ENCODE data around the gene OPCML.

The OPCML gene

GRCh38 chr11:132686886-132687285, 845.4 kb downstream of the OPCML start:
- no peak for DNase-seq

DNA sequence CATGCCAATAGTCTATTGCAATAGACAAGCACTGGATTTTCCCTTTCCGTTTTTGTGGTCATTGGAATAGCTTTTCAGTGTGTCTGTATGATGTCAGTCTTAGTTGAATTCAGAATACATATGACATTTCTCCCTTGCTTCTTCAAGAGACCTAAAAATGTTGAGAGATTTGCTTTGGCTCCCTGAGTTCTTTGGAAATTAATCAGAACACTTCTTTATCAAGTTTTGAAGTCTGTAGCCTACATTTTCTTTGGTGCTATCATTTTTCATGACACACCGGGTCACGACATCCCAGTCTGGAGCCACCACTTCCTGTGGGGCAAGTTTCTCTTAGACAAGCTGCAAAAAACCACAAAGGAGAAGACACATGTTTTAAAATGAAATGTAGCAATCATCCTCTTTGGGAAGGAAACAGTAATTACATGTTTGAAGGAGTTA, 847.1 kb downstream of the OPCML start:
- no peak for DNase-seq

- DNase-seq, result no peak
Observed at GRCh38 chr11:132683602-132684001, 848.7 kb downstream of the OPCML start.

- no peak for DNase-seq
Observed at GRCh38 chr11:132681971-132682370, 850.3 kb downstream of the OPCML start.

GRCh38 chr11:132680584-132680983, 851.7 kb downstream of the OPCML start:
- DNase-seq, result no peak

DNA sequence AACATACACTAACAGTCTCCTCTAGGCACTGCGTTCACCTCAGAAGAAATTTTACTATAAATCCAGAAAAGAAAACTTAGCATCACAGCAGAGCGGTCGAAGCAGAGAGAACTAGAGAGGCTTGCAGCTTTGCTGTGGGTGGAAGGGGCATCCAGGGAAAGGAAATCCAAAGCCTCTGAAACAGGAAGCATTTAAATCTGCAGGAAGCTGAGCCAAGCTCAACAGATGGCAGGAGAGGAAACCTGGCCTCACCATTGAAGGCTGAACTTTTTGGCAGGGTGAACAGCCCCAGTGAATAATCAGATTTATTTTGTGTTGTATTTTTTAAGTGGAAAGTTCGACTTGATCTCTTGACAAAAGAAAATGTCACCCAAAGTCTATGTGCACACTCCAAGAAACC, 858.1 kb downstream of the OPCML start:
- DNase-seq, result no peak

DNA sequence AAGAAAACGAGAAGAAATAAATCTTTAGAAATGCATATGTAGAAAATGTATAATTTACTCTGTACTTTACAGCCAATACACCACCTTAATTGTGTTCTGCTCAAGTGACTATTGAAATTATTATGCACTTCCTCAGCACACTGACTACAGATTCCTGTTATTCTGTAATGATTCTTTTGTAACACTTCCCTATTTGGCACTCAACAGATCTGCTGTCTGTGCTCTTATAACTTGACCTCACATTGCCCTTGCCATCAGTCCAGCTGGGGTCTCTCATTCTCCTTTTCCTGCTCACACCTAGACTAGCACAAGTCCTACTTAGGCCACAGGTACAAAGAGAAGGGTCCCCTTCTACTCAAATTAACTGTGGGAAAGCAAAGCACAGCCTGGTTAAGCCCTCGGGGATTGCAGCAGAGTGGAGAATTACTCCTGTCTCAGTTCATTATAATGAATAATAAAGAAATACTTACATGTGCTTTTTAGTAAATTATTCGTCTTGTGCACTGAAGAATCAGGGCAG, 860.4 kb downstream of the OPCML start:
- DNase-seq, result no peak

- no peak for DNase-seq
Observed at GRCh38 chr11:132670921-132671675, 861.2 kb downstream of the OPCML start.

GRCh38 chr11:132669949-132670348, 862.4 kb downstream of the OPCML start:
- DNase-seq, result no peak

DNA sequence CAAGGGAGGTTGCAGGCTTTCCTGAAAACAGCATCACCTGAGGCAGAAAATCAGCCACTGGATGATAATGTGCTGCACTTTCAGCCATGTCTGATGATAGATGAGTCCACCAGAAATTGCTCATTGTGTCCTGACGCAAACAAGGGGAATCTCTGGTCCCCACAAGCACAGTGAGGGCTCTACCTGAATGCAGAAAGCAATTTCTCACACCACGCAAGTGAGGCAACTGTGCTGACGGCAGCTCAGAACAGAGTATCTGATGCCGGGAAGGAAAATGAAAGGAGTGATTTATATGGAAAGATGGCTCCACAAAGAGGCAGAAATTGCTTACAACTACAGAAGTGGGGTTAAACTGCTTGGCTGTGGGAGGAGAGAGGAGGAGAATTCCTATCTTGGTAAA, 867.1 kb downstream of the OPCML start:
- no peak for DNase-seq

GRCh38 chr11:132658696-132659095, 873.6 kb downstream of the OPCML start:
- DNase-seq, result no peak

DNA sequence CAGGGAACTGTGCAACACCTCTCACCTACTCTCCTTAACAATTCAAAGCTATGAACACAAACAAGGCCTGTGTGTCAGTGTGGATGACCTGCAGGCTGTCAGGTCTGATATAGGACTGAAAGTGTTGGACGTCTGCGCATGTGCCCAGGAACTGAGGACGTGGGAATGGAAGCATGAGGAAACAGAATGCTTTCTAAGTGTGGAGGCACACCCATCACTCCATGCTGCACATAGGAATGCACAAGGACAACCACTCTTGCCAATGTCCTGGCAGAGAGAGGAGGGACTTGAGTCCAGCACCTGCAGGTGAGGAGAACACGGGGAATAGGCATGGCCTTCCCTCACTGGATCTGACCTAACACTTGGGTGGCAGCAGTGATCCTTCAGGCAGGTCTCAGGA, 874.3 kb downstream of the OPCML start:
- no peak for DNase-seq

GRCh38 chr11:132655187-132655855, 877.0 kb downstream of the OPCML start:
- DNase-seq, result no peak

DNA sequence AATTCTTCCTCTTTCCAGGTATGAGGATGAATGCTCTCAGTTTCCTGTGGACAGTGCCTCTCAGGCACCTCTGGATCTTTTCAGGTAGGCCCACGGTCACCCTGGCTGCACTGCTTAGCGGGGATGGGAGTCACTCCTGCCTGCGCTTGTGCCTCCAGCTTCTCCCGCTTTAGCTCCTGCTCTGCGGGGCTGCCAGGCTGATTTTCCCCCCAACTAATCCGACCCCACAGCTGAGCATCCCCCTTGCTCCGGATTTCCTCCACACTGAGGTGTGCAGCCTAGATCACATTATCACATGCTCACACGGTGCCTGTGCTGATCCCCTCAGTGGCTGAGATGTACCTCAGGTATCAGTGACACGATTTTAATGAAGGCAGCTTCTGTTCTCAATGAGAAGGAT, 879.1 kb downstream of the OPCML start:
- no peak for DNase-seq

GRCh38 chr11:132650969-132651720, 881.2 kb downstream of the OPCML start:
- no peak for DNase-seq

- no peak for DNase-seq
Observed at GRCh38 chr11:132649277-132649676, 883.0 kb downstream of the OPCML start.

GRCh38 chr11:132648851-132649250, 883.5 kb downstream of the OPCML start:
- no peak for DNase-seq

DNA sequence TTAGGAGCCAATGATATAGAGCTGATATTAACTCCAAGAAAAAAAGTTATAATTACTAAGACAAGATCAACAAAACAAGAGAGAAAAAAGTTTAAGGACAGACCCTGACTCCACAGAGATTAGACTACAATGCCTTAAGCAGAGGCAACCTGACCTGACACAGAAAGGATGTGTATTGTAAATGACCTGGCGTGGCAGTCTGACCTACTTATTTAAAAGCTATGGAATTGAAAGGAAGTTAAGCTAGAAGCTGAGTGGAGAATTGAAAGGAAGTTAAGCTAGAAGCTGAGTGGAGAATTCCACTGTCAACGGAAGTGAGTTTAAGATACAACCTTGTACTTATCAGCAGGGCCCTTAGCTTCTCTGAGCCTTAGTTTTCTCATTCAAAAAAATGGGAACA, 885.4 kb downstream of the OPCML start:
- DNase-seq, result no peak

DNA sequence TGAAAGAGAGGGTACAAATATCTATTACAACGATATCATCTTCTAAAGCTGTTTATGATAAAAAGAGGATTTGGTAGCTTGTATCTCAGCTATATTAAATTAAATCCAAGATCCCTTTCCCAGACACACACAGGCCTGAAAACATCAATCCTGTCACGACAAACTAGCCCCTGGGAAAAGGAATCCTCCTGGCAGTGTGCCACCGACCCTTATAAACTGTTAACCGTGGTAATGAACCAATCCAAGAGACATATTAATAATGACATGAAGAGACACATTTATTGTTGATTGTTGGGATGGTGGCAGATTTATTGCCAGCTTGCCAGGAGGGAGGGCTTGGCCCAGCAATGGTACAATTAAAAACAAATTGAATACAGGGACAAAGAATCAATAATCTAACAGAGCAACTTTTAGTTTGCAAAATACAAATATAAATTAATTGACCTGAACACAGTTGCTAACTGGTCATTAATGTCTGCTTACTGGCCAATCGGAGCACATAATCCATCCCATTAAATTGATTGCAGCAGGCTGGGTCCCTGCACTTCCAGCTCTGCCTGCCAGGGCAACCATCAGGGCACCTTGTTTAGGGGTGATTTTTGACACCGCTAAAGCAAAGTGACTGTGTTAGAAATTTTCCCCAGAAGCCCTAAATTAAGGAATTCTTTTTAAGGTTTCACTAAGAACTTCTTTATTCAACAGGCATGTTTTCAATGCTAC, 887.6 kb downstream of the OPCML start:
- no peak for DNase-seq

DNA sequence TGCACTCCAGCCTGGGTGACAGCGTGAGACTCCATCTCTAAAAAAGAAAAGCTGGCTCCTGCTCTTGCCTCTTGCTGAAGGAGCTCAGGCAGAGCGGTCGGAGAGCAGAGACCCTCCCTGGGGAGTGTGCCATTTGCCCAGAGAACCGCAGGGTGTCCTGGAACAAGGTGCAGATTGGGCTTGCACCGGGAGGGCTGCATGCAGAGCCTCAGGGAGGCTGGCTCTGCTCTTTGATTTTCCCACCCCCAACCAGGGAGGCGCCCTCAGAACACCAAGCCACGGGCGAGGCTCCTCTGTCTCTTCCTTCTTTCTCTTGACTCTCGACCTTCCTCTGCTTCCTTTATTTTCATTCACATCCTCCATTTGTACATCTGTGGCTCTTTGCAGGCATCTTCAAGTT, 889.1 kb downstream of the OPCML start:
- DNase-seq, result no peak

DNA sequence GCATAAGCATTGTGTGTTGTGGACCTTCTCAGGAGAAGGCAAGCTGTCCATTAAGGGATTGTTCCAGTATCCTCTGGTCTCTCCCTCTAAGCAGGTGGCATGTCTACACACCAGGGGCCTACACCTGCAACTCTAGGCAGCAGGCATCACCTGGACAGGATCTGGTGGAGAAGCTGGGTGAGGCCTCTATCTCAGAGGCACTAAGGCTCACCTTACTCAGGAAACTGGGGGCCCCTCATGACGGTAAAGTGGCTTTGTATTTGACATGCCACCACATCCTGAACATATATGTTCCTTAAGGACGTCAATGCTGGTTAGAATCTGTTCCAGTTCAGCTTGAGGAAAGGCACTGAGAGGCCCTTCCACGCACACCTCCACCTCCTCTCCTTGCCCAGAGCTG, 891.3 kb downstream of the OPCML start:
- no peak for DNase-seq

- no peak for DNase-seq
Observed at GRCh38 chr11:132639986-132640385, 892.3 kb downstream of the OPCML start.

GRCh38 chr11:132639403-132639802, 892.9 kb downstream of the OPCML start:
- no peak for DNase-seq

Data from right hindlimb (tissue), 1 donor.